Activated T-cell treated with anti-CD3 and anti-CD28 coated beads, Interleukin-2, amount 50 U/mL, for 48 hours (primary cell): ENCODE results near the gene OAF.

Experiments used
- DNase-seq, 2 experiments: peaks; one replicate each; pipeline ENCODE4 v3.0.0-alpha.2; 2020

OAF gene

DNA sequence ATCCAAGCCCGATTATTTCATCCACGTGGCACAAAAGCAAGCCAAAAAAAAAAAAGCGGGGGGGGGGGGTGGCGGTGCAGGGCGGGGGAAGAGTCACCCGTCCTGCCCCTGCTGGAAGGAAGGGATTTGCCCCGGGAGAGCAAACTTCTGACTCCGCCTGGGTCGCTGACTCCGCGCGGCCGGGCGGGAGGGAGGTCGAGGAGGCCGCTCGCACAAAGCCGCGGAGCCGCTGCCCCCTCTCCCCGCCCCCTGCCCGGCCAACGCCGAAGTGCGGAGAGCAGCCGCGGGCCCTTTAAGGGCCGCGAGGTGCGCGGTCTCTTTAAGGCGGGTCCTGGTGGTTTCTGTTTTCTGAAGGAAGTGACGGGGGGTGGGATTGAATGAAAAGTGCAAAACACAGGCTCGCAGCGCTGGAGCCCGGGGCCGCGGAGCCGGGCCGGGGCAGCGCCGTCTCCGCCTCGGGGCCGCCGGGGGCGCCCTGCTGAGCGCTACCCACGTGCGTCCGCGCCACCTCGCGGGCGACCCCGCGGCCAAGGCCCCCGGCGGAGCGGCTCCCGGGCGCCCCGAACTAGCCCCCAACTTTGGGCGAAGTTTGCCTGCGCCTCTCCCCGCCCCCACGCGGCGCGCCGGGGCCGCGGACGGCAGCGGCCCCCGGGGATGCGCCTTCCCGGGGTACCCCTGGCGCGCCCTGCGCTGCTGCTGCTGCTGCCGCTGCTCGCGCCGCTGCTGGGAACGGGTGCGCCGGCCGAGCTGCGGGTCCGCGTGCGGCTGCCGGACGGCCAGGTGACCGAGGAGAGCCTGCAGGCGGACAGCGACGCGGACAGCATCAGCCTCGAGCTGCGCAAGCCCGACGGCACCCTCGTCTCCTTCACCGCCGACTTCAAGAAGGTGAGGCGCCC, at the start of gene OAF:
TSS of gene OAF (plus strand) at position 407 of the 896 bp plus-strand sequence. CDS start at position 655, 248 bp downstream.
- peak; percentile 61 to 71 for DNase-seq

- no peak for DNase-seq
Observed at GRCh38 chr11:120167659-120168058, 43.2 kb upstream of the OAF start.

DNA sequence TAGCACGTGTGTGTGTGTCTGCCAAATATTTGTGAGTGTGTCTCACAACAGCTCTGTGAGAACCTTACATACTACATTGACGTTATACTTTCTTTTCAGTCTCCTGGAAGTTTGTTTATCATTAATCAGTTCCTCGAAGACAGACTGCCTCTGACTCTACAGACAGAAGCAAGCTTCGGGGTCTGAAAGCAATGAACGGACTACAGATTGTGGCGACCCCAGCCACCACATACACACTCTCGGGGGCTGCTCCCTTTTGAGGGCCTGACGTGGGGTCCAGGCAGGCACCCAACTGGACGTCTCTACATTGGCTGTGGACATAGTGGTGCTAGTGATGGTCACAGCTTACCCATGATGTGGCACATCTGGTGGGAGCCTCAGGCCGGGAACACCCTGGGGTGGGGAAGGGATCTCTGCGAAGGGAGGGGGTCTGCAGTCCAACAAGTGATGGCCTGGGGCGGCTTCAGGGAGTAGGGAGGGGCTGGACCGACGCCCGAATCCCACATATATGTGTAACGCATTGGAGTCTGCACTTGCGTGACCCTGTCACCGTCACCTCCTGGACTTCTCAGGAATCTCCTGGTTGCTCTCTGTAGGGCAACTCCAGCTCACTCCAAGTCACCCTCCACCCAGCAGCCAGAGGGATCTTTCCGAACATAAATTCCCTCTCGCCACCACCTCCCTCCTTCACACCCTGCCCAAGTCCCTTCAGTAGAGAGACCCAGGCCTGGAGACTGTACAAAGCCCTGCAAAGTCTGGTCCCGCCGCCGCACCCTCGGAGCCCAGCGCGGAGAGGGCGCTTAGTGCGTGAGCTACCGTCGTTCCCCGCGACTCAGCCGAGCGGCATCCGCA, 42.5 kb upstream of the OAF start:
- DNase-seq, result no peak

DNA sequence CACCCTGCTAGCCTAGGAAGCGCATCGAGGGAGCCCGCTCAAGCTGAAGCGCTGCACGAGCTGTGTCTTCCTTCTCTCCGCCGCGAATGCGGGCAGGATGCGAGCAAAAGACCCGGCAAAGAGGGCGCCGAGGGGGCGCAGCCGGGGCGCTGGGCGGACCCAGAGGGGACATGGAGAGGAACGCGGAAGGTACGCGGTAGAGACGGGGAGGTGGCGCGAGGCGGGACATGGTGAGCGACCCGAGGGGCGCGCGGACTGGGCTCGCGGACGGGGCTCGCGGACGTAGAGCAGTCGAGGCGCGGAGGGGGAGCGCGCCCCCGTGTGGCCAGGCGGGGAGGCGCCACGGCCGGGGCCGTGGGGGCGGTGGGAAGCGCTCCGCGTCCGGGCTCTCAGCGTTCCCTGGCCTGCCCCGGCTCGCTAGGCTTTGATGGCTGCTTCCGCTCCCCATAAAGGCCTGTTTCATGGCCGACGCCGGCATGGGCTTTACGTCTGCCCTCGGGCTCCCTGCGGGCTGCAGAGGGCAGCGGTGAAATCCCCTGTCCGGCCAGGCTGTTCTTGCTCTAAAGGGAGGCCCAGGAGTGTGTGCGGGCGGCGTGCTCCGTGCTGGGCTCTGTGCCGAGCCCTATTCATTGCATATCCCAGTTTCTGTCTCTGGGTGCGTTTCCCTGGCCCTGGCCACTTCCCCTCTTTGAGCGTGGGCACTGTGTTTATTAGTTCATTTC, 41.7 kb upstream of the OAF start:
- DNase-seq, result peak; percentile 72 to 81

DNA sequence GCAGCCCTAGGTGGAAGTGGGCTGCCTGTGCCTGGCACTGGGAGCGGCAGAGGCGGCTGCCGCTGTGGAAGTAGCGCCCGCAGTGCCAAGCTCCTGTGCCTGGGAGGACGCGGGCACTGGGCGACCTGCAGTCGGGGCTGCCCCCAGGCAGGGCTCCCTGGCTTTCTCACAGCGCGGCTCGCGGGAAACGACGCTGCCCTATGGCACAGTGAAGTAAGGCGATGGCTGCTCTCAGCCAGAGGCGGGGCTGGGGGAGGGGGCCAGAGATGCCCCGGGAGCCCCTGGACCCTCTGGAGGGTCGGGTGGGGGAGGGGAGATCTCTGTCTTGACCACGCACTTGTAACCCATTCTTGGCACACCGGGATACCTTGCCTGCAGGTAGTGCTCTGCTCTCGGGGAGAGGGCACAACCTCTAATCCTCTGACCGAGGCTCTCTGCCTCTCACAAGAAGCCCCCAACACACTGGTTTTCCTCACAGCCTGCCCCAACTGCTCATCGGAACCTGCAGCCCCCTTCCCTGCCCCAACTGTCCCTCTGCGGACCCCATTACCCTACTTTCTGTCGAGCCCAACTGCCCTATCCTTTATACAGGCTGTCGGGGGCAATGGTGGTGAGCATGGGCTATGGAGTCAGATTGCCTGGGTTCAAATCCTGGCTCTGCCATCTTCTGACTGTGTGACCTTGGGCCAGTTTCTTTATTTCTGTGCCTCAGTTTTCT, 40.7 kb upstream of the OAF start:
- no peak for DNase-seq

DNA sequence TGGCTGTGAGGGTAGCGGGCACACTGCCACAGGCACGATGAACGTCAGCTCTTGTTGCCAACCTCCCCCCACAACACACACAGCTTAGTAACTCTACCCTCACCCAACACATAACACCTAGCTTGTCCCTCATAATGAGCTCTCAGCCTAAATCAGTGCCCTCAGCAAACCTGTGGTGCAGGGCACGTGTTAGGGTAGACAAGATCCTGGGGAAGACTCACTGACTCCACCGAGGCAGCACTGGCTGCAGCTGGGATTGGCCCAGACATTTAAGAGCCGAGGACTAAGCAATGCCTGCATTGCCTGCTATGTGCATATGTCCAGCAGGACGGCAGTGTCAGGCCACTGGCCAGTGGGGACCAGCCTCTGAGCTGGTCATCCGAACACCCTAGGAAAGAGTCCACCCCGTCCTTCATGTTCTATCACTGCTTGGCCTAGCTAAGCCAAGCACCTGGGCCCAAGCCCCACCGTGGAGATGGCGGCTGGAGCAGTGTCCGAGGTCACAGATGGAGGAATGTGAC, 40.0 kb upstream of the OAF start:
- no peak for DNase-seq

GRCh38 chr11:120172054-120172911, 38.5 kb upstream of the OAF start:
- DNase-seq, result peak; percentile 58 to 64

GRCh38 chr11:120173019-120173705, 37.7 kb upstream of the OAF start:
- no peak for DNase-seq

- DNase-seq, result no peak
Observed at GRCh38 chr11:120173807-120174206, 37.0 kb upstream of the OAF start.

DNA sequence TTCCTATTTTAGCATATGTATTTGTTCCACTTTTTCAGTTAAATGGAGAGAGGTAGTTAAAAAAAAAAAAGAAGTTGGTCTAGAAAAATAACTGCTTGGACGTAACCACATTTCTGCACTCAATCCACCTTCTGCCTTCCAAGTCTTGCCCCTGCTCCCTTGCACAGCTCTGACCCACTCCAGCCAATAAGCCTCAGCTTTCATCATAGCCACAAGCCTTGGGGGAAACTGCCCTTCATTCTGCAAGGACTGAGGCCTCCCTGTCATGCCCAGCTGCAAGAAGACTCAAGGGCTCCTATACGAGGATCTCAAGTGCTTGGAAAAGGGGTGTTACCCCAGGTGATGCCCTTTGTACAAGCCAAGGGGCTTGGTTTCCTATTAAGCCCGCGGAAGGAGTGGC, 36.0 kb upstream of the OAF start:
- peak in 1 of 2 experiments; percentile 7 for DNase-seq

GRCh38 chr11:120178561-120179056, 32.2 kb upstream of the OAF start:
- peak in 1 of 2 experiments; percentile 7 for DNase-seq

- peak in 1 of 2 experiments; percentile 4 for DNase-seq
Observed at GRCh38 chr11:120179057-120179672, 31.7 kb upstream of the OAF start.

DNA sequence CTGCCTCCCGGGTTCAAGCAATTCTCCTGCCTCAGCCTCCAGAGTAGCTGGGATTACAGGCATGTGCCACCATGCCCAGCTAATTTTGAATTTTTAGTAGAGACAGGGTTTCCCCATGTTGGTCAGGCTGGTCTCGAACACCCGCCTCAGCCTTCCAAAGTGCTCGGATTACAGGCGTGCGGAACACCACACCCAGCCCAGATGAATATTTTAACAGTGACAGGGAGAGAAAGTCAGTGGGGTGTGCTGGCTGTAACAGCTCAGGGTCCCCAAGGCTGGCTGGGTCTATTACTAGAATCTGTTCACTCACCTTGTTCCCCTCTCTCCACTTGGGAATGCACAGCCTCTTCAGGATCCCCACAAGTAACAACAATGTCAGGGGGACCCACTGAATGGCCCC, 30.8 kb upstream of the OAF start:
- DNase-seq, result peak in 1 of 2 experiments; percentile 4

GRCh38 chr11:120180551-120181232, 30.1 kb upstream of the OAF start:
- DNase-seq, result peak in 1 of 2 experiments; percentile 9

DNA sequence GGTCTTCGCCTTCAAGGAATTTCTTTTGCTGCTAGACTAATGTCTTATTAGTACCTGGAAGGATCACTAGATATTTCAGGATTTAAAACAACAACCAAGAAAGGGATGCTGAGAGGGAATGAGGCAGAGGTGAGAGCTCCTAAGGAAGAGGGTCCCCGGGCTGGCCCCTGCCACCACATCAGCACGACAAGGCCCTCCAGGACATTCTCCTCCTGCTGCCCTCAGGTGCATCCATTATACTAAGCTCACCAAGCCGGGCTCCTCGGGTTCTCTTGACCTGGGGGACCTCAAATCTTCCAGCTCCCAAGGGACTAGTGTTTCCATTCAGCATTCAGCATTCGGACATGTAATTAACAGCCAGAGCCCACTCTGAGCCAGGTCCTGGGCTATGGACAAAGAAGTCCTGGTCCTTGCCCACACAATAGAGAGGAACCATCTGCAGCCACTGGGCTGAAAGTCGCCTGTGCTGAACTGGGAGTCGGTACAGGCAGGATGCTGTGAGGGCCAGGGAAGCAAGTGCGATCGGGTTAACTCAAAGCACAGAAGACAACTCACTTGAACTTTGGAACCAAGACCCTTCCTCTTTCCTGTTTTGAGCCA, 29.4 kb upstream of the OAF start:
- peak in 1 of 2 experiments; percentile 4 for DNase-seq

DNA sequence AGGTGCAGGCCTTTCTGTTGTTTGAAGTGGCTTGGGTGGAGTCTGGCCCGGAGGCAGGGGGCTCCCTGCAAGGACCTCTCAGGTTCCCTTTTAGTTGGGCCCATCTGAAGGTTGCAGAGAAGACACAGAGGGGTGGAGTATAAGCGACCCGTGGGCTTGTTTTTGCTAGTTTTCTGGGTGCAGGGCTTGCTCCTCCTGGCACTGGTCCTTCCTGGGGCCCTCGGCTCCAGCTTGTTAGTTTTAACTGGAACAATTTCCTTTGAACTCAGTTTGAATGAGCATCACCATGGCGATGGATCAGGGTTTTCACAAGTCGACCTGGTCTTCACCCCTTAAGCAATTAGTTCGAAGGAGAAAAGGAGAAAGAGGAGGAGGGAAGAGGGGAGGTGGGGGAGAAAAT, 28.5 kb upstream of the OAF start:
- peak in 1 of 2 experiments; percentile 9 for DNase-seq

- peak; percentile 16 to 19 for DNase-seq
Observed at GRCh38 chr11:120182790-120183491, 27.9 kb upstream of the OAF start.

GRCh38 chr11:120183701-120184141, 27.1 kb upstream of the OAF start:
- DNase-seq, result peak in 1 of 2 experiments; percentile 4
